Measurements from ENCODE around the gene ARHGEF16.
A peak's percentile ranks its signal among the peaks of the same experiment; 100 is the strongest.

ARHGEF16 gene

GRCh38 chr1:3483801-3484444 lies 29.5 kb downstream of the ARHGEF16 start:
- DNase-seq: no peak

GRCh38 chr1:3485016-3485415 lies 30.6 kb downstream of the ARHGEF16 start:
- DNase-seq: no peak

DNA sequence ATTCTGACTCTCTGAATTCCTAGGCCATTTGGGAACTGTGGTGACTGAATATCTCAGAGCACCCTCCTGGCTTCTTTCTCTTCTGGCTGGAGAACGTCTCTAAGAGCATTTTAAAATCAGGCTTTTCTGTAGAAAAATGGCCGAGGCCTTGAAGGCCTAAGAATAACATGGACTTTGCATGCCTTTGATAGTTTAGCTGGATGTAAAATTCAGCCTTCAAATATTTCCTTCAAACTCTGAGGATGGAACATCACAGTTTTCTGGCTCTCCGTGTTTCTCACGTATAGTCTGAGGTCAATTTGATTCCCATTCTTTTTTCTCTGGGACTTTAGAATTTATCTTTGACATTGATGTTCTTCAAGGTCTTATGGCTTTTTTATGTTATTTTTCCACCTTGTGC lies 34.0 kb downstream of the ARHGEF16 start:
- no peak for DNase-seq

- no peak for DNase-seq
Observed at GRCh38 chr1:3490046-3490745, 35.7 kb downstream of the ARHGEF16 start.

DNA sequence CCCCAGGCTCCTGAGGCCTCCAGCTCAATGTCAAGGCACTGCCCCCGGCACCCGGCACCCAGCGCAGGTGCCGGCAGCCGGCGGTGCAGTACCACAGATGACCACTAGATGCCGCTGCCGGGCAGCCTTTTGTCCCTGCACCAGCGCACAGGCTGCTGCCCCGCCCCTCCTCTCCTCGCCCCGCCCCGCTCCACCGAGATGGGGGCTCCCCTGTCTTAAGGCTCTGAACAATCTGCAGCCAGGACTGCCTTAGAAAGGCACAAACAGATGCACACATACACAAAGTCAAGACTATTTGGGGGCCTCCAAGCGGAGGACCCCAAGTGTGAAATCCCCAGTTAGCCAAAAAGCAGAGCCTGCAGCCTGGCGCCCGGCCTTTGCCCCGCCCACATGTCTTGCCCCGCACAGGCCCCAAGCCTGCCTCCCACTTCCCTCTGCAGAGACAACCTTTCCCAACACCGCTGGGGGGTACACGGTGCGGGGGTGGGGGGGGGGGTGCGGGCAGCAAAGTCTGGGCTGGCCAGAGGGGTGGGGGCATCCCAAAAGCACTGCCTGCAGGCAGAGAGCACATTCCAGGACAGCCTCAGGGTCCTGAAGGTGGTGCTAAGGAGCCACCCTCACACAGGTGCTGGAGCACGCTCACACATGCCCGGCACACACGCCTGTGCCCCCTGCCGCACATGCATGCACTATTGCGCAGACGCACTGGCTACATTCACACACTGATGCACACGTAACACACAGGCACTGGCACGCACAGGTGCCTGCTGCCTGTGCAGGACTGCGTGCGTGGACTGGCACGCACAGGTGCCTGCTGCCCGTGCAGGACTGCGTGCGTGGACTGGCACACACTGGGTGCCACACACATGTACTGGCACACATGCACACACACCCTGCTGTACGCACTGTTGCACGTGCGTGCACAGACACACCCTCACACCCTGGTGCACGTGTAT lies 37.1 kb downstream of the ARHGEF16 start:
- peak in 1 of 2 experiments; percentile 25 for DNase-seq

GRCh38 chr1:3492545-3493246 lies 38.2 kb downstream of the ARHGEF16 start:
- no peak for DNase-seq

GRCh38 chr1:3494321-3495308 lies 40.1 kb downstream of the ARHGEF16 start:
- DNase-seq: peak in 1 of 2 experiments; percentile 57

DNA sequence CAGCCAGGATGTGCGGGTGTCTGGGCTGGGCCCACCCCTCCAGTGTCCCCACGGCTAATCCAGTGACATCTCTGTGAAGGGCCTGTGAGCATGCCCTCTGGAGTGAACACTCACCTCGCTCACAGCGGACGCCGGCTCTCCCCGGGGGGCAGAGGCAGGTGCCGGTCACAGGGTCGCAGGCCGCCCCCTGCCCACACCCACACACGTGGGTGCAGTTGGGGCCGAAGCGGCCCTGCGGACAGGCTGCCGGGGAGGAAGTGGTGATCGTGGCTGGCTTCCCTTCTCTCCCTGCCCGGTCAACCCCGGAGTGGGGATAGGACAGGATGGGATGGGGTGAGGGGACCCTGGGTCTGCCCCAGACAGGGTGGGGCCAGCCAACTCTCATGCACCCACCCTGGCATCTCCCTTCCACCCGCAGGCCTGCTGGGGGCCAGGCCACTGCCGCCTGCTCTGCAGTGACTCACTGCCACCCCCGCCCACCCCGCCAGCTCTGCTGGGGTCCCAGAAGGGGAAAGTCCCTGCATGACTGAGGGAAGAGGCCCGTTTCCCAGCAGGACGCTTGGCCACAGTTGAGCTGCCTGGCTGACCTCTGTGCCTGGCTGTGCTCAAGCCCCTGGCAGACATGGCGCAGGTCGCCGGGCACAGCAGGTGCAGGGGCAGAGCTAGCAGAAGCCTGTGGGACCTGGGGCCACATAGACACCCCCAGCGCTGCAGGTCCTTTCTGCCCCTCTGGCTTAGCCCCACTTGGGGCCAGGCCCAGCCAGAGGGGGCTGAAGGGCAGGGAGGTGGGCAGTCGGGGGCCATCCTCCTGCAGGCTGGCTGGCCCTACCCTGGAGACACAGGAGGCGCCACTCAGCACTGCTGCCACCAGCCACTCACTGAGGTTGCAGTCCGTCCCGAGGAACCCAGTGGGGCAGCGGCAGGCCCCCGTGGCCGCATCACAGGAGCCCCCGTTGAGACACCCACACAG lies 41.6 kb downstream of the ARHGEF16 start:
- no peak for DNase-seq

- DNase-seq: no peak
Observed at GRCh38 chr1:3496916-3497315, 42.5 kb downstream of the ARHGEF16 start.

- no peak for DNase-seq
Observed at GRCh38 chr1:3497521-3497920, 43.1 kb downstream of the ARHGEF16 start.

GRCh38 chr1:3498246-3498930 lies 43.9 kb downstream of the ARHGEF16 start:
- DNase-seq: no peak

GRCh38 chr1:3498986-3499385 lies 44.5 kb downstream of the ARHGEF16 start:
- no peak for DNase-seq

GRCh38 chr1:3499611-3500010 lies 45.1 kb downstream of the ARHGEF16 start:
- DNase-seq: no peak

DNA sequence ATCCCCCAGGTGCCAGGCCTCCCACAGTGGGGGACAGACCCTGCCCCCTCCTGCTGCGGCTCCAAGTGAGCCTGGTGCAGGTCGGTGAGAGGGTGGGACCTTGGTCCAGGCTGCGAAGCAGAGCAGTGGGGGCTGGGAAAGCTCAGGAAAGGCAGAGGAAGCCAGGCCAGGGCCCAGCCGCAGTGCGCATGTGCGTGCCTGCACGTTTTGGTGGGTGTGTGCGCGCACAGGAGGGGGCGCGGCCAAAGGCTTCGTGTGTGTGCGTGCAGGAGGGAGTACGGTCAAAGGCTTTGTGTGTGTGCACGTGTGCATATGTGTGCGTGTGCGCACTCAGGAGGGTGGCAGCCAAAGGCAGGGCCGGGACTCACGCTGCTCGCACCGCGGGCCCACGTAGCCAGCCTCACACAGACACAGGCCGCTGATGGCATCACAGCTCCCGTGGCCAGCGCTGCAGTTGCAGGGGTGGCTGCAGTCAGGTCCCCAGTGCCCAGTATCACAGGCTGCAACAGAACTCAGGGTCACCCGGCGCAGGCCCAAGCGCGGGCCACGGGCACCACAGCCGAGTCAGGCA lies 45.9 kb downstream of the ARHGEF16 start:
- DNase-seq: no peak

DNA sequence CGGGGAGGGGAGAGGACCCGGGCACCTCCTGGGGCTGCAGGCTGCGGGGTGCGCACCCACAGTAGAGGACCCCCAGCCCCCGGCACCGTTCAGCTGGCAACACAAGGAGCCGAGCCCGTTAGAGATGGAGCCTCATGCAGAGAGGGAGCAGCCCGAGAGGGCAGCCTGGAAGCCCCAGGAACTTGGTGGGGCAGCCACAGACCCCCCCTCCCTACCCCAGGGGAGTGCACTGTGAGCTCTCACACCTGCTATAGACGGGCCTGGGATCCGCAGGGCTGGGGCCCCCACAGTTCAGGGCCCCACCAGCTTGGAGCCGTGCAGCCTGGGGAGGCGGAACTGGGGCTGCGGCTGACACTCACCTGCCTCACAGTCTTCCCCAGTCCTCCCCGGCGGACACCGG lies 47.0 kb downstream of the ARHGEF16 start:
- no peak for DNase-seq

DNA sequence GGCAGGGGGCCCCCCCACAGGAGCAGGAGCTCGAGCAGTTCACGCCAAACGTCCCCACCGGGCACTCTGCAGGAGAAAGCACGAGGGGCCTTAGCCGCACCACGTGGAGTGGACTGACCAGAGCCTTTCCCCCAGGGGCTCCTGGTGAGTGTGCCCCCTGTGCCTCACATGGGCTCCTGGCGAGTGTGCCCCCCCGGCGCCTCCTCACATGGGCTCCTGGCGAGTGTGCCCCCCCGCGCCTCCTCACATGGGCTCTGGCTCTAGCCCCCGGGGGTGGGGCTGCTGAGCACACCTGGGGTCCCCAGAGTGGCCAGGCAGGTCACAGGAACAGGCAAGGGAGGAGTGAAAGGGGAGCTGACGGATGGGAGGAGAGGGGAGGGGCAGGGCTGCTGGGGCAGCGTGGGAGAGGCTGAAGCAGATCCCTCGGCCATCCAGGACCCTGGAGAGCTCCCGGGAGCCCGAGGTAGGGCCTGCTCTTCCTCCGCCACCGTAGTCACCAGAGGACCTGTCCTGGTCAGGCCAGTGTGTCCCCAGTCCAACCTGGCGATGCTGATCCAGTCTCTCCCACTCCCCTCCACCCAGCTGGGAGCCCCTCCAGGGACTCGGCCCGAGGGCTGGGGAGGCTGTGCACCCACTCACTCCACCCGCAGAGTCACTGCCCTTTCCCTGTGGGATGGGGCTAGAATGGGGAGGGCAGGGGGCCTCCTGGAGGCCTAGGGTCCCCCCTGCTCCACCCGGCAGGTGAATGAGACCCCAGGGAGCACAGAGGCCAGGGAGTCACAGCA lies 47.6 kb downstream of the ARHGEF16 start:
- no peak for DNase-seq

GRCh38 chr1:3502641-3503524 lies 48.4 kb downstream of the ARHGEF16 start:
- DNase-seq: no peak

DNA sequence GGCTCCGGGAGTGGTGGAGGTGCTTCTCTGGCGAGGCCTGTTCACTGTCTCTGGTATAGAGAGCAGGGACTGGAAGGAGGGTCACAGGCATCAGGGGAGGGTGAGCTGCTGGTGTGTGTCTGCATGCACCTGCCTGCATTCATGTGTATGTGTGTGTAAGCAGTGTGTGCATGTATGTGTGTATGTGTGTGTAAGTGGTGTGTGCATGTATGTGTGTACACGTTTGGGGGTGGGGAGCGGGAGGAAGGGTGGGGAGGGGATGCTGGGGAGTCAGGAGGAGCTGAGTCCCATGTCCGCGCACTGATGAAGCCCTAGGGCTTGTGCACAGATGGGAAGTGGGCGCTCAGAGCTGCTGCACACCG lies 49.0 kb downstream of the ARHGEF16 start:
- DNase-seq: no peak

All from cerebellar nuclear complex (tissue), 1 donor.